ENCODE measurements around the gene AATF. TPM values are rescaled to one million over a fixed set of nuclear protein-coding genes. Genes with fewer than 3 reads are reported as not detected.

The AATF gene
- total RNA-seq, 1 donor from 2014 or later, result 28.9 TPM

GRCh38 chr17:37059493-37059892, 110.7 kb downstream of the AATF start:
- Histone ChIP-seq H2AFZ (replicated peaks) (no peak overlapping the region), H3K4me3 (no peak overlapping the region), H3K27ac (no peak overlapping the region), H3K36me3 (no peaks in the 10 kb centered on the region), H3K4me1 (peaks cover 7% of the 10 kb centered on the region), H3K4me2 (no peak overlapping the region), H4K20me1 (ENCODE audit: low read depth) (no peaks in the 10 kb centered on the region), H3K79me2 (ENCODE audit: low read depth) (no peaks in the 10 kb centered on the region), H3F3A (ENCODE audit: low read depth) (peaks cover 9% of the 10 kb centered on the region), H3K27me3 (no peaks in the 10 kb centered on the region), H3K9ac (no peak overlapping the region), H3K9me3 (ENCODE audit: low read depth) (no peaks in the 10 kb centered on the region)
- no peak for TF ChIP-seq CTCF (IDR thresholded peaks at IDR 0.05)
- no peak for TF ChIP-seq EZH2 (IDR thresholded peaks at IDR 0.05)
- no peak for TF ChIP-seq EZH2phosphoT487 (IDR thresholded peaks at IDR 0.05)
- H3K27ac Mint-ChIP-seq, result no peak overlapping the region
- H3K4me3 Mint-ChIP-seq, result no peak overlapping the region
- peaks cover 14% of the 10 kb centered on the region for H3K36me3 Mint-ChIP-seq
- no peak for DNase-seq (ENCODE audit: low spot score)
- H3K4me1 Mint-ChIP-seq, result peaks cover 43% of the 10 kb centered on the region
- peaks cover 2% of the 10 kb centered on the region for H3K27me3 Mint-ChIP-seq (ENCODE audit: insufficient read depth, low read depth)
- no peaks in the 10 kb centered on the region for H3K9me3 Mint-ChIP-seq

- H3K27ac Mint-ChIP-seq, result no peak overlapping the region
- H3K27me3 Mint-ChIP-seq (ENCODE audit: insufficient read depth, low read depth), result peaks cover 2% of the 10 kb centered on the region
- Histone ChIP-seq H3K4me1 (peaks cover 7% of the 10 kb centered on the region), H2AFZ (replicated peaks) (no peak overlapping the region), H3F3A (ENCODE audit: low read depth) (peaks cover 9% of the 10 kb centered on the region), H3K79me2 (ENCODE audit: low read depth) (no peaks in the 10 kb centered on the region), H3K27ac (no peak overlapping the region), H3K4me3 (no peak overlapping the region), H3K36me3 (no peaks in the 10 kb centered on the region), H3K27me3 (no peaks in the 10 kb centered on the region), H3K4me2 (no peak overlapping the region), H3K9ac (no peak overlapping the region), H4K20me1 (ENCODE audit: low read depth) (no peaks in the 10 kb centered on the region), H3K9me3 (ENCODE audit: low read depth) (no peaks in the 10 kb centered on the region)
- H3K9me3 Mint-ChIP-seq, result no peaks in the 10 kb centered on the region
- peaks cover 13% of the 10 kb centered on the region for H3K36me3 Mint-ChIP-seq
- no peak for TF ChIP-seq EZH2phosphoT487 (IDR thresholded peaks at IDR 0.05)
- TF ChIP-seq EZH2 (IDR thresholded peaks at IDR 0.05), result no peak
- TF ChIP-seq CTCF (IDR thresholded peaks at IDR 0.05), result no peak
- peaks cover 42% of the 10 kb centered on the region for H3K4me1 Mint-ChIP-seq
- H3K4me3 Mint-ChIP-seq, result no peak overlapping the region
- DNase-seq (ENCODE audit: low spot score), result no peak
These were observed 111.3 kb downstream of the AATF start for GRCh38 chr17:37060094-37060493.

GRCh38 chr17:37060928-37061327, 112.2 kb downstream of the AATF start:
- Histone ChIP-seq H3K9ac (no peak overlapping the region), H3K4me3 (no peak overlapping the region), H3K4me2 (no peak overlapping the region), H3K36me3 (no peaks in the 10 kb centered on the region), H3F3A (ENCODE audit: low read depth) (peaks cover 9% of the 10 kb centered on the region), H3K27ac (no peak overlapping the region), H4K20me1 (ENCODE audit: low read depth) (no peaks in the 10 kb centered on the region), H3K9me3 (ENCODE audit: low read depth) (no peaks in the 10 kb centered on the region), H2AFZ (replicated peaks) (no peak overlapping the region), H3K79me2 (ENCODE audit: low read depth) (no peaks in the 10 kb centered on the region), H3K4me1 (peaks cover 8% of the 10 kb centered on the region), H3K27me3 (peaks cover 8% of the 10 kb centered on the region)
- TF ChIP-seq EZH2 (IDR thresholded peaks at IDR 0.05) (no peak), EZH2phosphoT487 (IDR thresholded peaks at IDR 0.05) (no peak), CTCF (IDR thresholded peaks at IDR 0.05) (no peak)
- H3K4me3 Mint-ChIP-seq, result no peak overlapping the region
- H3K27me3 Mint-ChIP-seq (ENCODE audit: insufficient read depth, low read depth), result peaks cover 2% of the 10 kb centered on the region
- H3K9me3 Mint-ChIP-seq, result no peaks in the 10 kb centered on the region
- H3K36me3 Mint-ChIP-seq, result peaks cover 13% of the 10 kb centered on the region
- H3K27ac Mint-ChIP-seq, result no peak overlapping the region
- H3K4me1 Mint-ChIP-seq, result peaks cover 42% of the 10 kb centered on the region
- DNase-seq (ENCODE audit: low spot score), result no peak
